DND-41 (cell line): Measurements from ENCODE around the gene CHID1.

ENCODE experiments used
- ATAC-seq: fragments of 200-7000 bp; cut with Tn5 transposase; 3 replicates; pipeline ENCODE4 v1.9.1; 2021; ENCODE audit warnings: low read depth; ENCODE audit not compliant: insufficient read depth
- DNase-seq: peaks from one replicate; pipeline ENCODE4 v3.0.0-alpha.2; 2020
- H2AFZ ChIP-seq: 2 replicates; pipeline ENCODE4 v1.6.0; 2012; ENCODE audit warnings: low read depth, low read length
- H3K27ac ChIP-seq: 2 replicates; pipeline ENCODE4 v1.5.1; 2012; ENCODE audit warnings: low read length, inconsistent platforms
- H3K27me3 ChIP-seq: fragments of 200-600 bp; sonication (generic); 2 replicates; pipeline ENCODE4 v1.6.0; 2012; ENCODE audit warnings: low read length, mild to moderate bottlenecking, inconsistent platforms; ENCODE audit not compliant: insufficient read depth, poor library complexity
- H3K36me3 ChIP-seq: 2 replicates; pipeline ENCODE4 v1.5.1; 2012; ENCODE audit warnings: low read length, inconsistent platforms; ENCODE audit not compliant: insufficient read depth
- H3K4me1 ChIP-seq: 2 replicates; pipeline ENCODE4 v1.5.1; 2012; ENCODE audit warnings: mild to moderate bottlenecking, low read length; ENCODE audit not compliant: insufficient read depth
- H3K4me2 ChIP-seq: 2 replicates; pipeline ENCODE4 v1.6.0; 2012; ENCODE audit warnings: mild to moderate bottlenecking, moderate library complexity, low read length, inconsistent platforms; ENCODE audit not compliant: insufficient read depth
- H3K4me3 ChIP-seq, 2 experiments: fragments of 200-600 bp in 1 of 2; shearing (Covaris generic) in 1 of 2; 2 replicates each; pipeline ENCODE4 v1.5.1; 2012 to 2016; ENCODE audit warnings: inconsistent platforms in 2 of 2, low read length in 2 of 2, mild to moderate bottlenecking in 2 of 2, low read depth in 1 of 2, moderate library complexity in 1 of 2
- H3K79me2 ChIP-seq: 2 replicates; pipeline ENCODE4 v1.6.0; 2012; ENCODE audit warnings: low read length, inconsistent platforms; ENCODE audit not compliant: insufficient read depth
- H3K9ac ChIP-seq: 2 replicates; pipeline ENCODE4 v1.6.0; 2012; ENCODE audit warnings: low read depth, mild to moderate bottlenecking, inconsistent platforms, low read length, moderate library complexity
- H3K9me3 ChIP-seq: 2 replicates; pipeline ENCODE4 v1.5.1; 2012; ENCODE audit warnings: low read length, moderate library complexity, mild to moderate bottlenecking, inconsistent platforms; ENCODE audit not compliant: insufficient read depth, severe bottlenecking
- H4K20me1 ChIP-seq: 2 replicates; pipeline ENCODE4 v1.6.0; 2012; ENCODE audit warnings: low read length; ENCODE audit not compliant: insufficient read depth
- CTCF ChIP-seq: IDR thresholded peaks from 2 replicates; pipeline ENCODE4 v1.5.1; 2012; ENCODE audit warnings: borderline replicate concordance, low read length, moderate library complexity, mild to moderate bottlenecking; ENCODE audit not compliant: poor library complexity, severe bottlenecking; ENCODE audit errors: extremely low read depth
- EZH2 ChIP-seq: IDR thresholded peaks from 3 replicates; pipeline ENCODE4 v1.6.1; 2012; ENCODE audit warnings: borderline replicate concordance, low read depth, mild to moderate bottlenecking, moderate library complexity, low read length, inconsistent platforms; ENCODE audit not compliant: severe bottlenecking

Gene CHID1

GRCh38 chr11:890794-891540, 19.6 kb downstream of the CHID1 start:
- Histone ChIP-seq H3K36me3 (peaks cover 55% of the 10 kb centered on the region), H3K4me2 (no peak overlapping the region), H3K9me3 (no peaks in the 10 kb centered on the region), H3K27me3 (no peaks in the 10 kb centered on the region), H3K27ac (no peak overlapping the region), H3K4me3 (no peak overlapping the region), H2AFZ (no peak overlapping the region), H3K79me2 (no peaks in the 10 kb centered on the region), H4K20me1 (peaks cover 51% of the 10 kb centered on the region), H3K4me1 (no peaks in the 10 kb centered on the region), H3K9ac (no peak overlapping the region)
- DNase-seq (peak; percentile 26), ATAC-seq (peak; percentile 23; the same call in 1 of the 3 replicates)
- TF ChIP-seq EZH2 (no peak), CTCF (no peak)

GRCh38 chr11:889687-890475, 20.7 kb downstream of the CHID1 start:
- no peak overlapping the region for H3K27ac ChIP-seq
- no peak for DNase-seq
- peaks cover 60% of the 10 kb centered on the region for H3K36me3 ChIP-seq
- H2AFZ ChIP-seq: no peak overlapping the region
- no peaks in the 10 kb centered on the region for H3K79me2 ChIP-seq
- TF ChIP-seq EZH2 (no peak), CTCF (no peak)
- no peaks in the 10 kb centered on the region for H3K4me1 ChIP-seq
- no peaks in the 10 kb centered on the region for H3K27me3 ChIP-seq
- H3K4me3 ChIP-seq: no peak overlapping the region
- ATAC-seq: no peak
- no peak overlapping the region for H3K4me2 ChIP-seq
- H4K20me1 ChIP-seq: peaks cover 57% of the 10 kb centered on the region
- H3K9ac ChIP-seq: no peak overlapping the region
- no peaks in the 10 kb centered on the region for H3K9me3 ChIP-seq

- H3K4me3 ChIP-seq: no peak overlapping the region
- ATAC-seq (no peak), DNase-seq (no peak)
- no peaks in the 10 kb centered on the region for H3K4me1 ChIP-seq
- no peaks in the 10 kb centered on the region for H3K79me2 ChIP-seq
- H4K20me1 ChIP-seq: peaks cover 59% of the 10 kb centered on the region
- H3K9me3 ChIP-seq: no peaks in the 10 kb centered on the region
- H3K9ac ChIP-seq: no peak overlapping the region
- no peak for TF ChIP-seq EZH2
- no peak for TF ChIP-seq CTCF
- no peak overlapping the region for H2AFZ ChIP-seq
- no peak overlapping the region for H3K4me2 ChIP-seq
- peaks cover 66% of the 10 kb centered on the region for H3K36me3 ChIP-seq
- no peak overlapping the region for H3K27ac ChIP-seq
- H3K27me3 ChIP-seq: no peaks in the 10 kb centered on the region
Measured at GRCh38 chr11:889257-889656, 21.4 kb downstream of the CHID1 start.
